ENCODE data around the gene TUBA1A.
"Not testable (repeated sequence)": the region's sequence is repeated elsewhere in the genome, so short reads cannot be mapped to it uniquely, and the experiment has no call there.

TUBA1A gene

GRCh38 chr12:49188916-49189367 is at the start of gene TUBA1A:
Gene TUBA1A (minus strand): TSS chr12:49189080. CDS start chr12:49188979, 101 bp downstream.
- DNase-seq (ENCODE audit: extremely low read depth in 1 of 2, low read depth in 1 of 2) = peak; percentile 78 to 96

- DNase-seq (ENCODE audit: extremely low read depth in 1 of 2, low read depth in 1 of 2) = no peak
Measured at GRCh38 chr12:49236423-49236822, 47.5 kb upstream of the TUBA1A start.

- DNase-seq (ENCODE audit: extremely low read depth in 1 of 2, low read depth in 1 of 2) = no peak
Measured at GRCh38 chr12:49233842-49234526, 45.1 kb upstream of the TUBA1A start.

- no peak for DNase-seq (ENCODE audit: extremely low read depth in 1 of 2, low read depth in 1 of 2)
Measured at GRCh38 chr12:49232940-49233841, 44.3 kb upstream of the TUBA1A start.

- DNase-seq (ENCODE audit: extremely low read depth in 1 of 2, low read depth in 1 of 2) = no peak
Measured at GRCh38 chr12:49231878-49232655, 43.2 kb upstream of the TUBA1A start.

GRCh38 chr12:49230805-49231194 is 41.9 kb upstream of the TUBA1A start:
- DNase-seq (ENCODE audit: extremely low read depth in 1 of 2, low read depth in 1 of 2) = no peak

GRCh38 chr12:49230176-49230804 is 41.4 kb upstream of the TUBA1A start:
- DNase-seq (ENCODE audit: extremely low read depth in 1 of 2, low read depth in 1 of 2) = no peak

GRCh38 chr12:49228653-49229052 is 39.8 kb upstream of the TUBA1A start:
- DNase-seq (ENCODE audit: extremely low read depth in 1 of 2, low read depth in 1 of 2) = no peak

DNA sequence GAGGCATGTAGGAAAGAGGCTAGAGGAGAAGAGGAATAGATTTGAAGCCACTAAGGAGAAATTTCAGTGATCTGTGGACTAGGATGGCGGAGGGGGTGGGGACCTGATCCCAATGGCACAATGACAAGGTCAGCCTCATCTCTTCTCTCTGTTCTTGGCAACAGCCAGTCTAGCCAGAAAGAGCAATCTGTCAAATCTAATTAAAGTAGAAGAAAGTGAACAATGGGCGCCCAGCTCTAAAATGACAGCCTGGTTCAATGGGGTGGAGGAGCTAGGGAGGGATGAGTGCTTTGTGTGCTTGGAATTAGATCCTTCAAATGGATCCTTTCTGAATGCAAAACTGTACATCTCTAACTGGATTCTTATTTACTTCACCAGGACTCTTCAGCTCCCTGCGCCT is 38.8 kb upstream of the TUBA1A start:
- DNase-seq (ENCODE audit: extremely low read depth in 1 of 2, low read depth in 1 of 2) = no peak

GRCh38 chr12:49225576-49226166 is 36.8 kb upstream of the TUBA1A start:
- no peak for DNase-seq (ENCODE audit: extremely low read depth in 1 of 2, low read depth in 1 of 2)

- no peak for DNase-seq (ENCODE audit: extremely low read depth in 1 of 2, low read depth in 1 of 2)
Measured at GRCh38 chr12:49223590-49224369, 34.9 kb upstream of the TUBA1A start.

- DNase-seq (ENCODE audit: extremely low read depth in 1 of 2, low read depth in 1 of 2) = no peak
Measured at GRCh38 chr12:49223122-49223521, 34.2 kb upstream of the TUBA1A start.

DNA sequence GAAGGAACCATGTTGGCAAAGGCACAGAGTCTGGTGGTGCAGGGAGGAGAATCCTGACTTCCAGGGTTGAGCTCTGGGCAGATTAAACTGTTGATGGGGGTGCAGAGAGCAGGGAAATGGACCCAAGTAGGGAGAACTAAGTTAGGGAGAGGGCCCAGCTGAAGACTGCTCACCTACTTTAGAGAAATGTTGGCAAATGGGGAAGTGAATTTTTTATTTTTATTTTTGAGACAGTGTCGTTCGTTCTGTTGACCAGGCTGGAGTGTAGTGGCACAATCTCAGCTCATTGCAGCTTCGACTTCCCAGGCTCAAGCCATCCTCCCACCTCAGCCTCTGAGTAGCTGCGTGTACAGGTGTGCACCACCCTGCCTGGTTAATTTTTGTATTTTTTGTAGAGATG is 32.1 kb upstream of the TUBA1A start:
- DNase-seq (ENCODE audit: extremely low read depth in 1 of 2, low read depth in 1 of 2) = no peak

DNA sequence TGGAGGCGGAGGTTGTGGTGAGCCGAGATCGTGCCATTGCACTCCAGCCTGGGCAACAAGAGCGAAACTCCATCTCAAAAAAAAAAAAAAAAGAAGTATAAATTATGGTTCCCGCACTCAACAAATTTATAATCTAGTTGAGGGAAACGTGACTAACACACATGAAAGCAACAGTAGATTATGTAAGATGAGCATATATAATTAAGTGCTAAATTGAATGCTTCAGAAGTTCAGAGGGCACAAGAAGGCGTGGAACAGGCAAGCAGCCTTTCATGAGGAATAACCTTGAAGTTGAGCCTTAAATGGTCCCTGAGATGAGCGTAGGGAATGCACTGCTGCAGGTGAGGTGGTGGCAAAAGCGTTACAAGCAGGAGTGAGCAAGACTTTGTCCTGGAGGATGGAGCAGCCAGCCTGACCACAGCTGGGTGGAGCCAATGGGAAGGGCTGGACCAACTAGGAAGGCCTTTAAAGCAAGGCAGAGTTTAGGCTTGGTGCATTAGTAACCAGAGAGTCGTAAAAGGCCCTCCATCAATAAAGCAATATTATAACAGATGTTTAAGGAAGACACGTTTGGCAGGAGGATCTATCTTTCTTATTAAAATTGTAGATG is 30.6 kb upstream of the TUBA1A start:
- DNase-seq (ENCODE audit: extremely low read depth in 1 of 2, low read depth in 1 of 2) = no peak

DNA sequence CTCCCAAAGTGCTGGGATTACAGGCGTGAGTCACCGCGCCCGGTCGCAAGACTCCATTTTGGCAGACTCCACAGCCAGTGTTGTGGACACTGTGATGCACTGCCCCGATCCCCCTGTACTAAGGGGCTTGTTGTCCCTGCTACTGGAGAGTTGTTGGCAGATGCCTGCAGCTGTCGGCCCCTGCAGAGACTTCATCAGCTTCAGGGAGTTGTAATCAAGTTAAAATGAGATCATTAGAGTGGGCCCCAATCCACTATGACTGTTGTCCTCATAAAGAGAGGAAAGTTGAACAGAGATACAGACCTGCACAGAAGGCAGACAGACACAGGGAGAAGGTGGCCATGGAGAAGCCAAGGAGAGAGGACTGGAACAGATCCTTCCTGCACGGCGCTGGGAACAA is 23.7 kb upstream of the TUBA1A start:
- DNase-seq (ENCODE audit: extremely low read depth in 1 of 2, low read depth in 1 of 2) = no peak

DNA sequence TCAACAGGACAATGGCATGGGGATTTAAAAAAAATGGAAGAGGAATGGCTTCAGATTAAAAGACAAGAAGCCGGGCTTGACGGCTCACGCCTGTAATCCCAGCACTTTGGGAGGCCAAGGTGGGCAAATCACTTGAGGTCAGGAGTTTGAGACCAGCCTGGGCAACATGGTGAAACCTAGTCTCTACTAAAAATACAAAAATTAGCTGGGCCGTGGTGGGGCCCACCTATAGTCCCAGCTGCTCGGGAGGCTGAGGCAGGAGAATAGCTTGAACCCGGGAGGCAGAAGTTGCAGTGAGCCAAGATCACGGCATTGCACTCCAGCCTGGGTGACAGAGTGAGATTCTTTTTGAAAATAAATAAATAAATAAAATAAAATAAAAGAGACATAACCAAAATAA is 21.8 kb upstream of the TUBA1A start:
- DNase-seq (ENCODE audit: extremely low read depth in 1 of 2, low read depth in 1 of 2) = not testable (repeated sequence)

- DNase-seq (ENCODE audit: extremely low read depth in 1 of 2, low read depth in 1 of 2) = no peak
Measured at GRCh38 chr12:49208676-49209075, 19.8 kb upstream of the TUBA1A start.

DNA sequence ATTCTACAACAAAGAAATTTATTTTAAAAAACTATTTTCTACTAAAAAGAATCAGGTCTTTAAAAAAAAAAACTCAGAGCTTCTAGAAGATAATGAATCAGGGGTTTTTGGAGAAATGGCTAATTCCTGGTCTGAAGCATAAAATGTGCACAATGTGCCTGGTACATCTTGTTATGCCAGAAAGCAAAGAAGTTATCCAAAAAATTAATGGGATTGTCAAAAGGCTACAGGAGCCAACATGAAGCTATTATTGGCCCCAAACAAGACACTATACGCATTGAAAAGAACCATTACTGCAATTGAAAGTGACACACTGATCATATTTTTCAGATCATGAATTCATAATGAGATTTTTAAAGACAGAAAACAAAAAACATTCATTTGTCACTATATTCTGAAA is 19.3 kb upstream of the TUBA1A start:
- no peak for DNase-seq (ENCODE audit: extremely low read depth in 1 of 2, low read depth in 1 of 2)

- no peak for DNase-seq (ENCODE audit: extremely low read depth in 1 of 2, low read depth in 1 of 2)
Measured at GRCh38 chr12:49206389-49206788, 17.5 kb upstream of the TUBA1A start.
